Stimulated activated CD4-positive, alpha-beta T cell treated with anti-CD3 and anti-CD28 coated beads, Interleukin-15, amount 100 ng/mL, for 48 hours (primary cell): ENCODE data around the gene DNAH1.

ENCODE experiments used
- DNase-seq, 2 donors: peaks; one replicate each; pipeline ENCODE4 v3.0.0-alpha.2; 2020; ENCODE audit warnings: low read depth in 2 of 2

DNAH1 gene

GRCh38 chr3:52433328-52433995, 117.3 kb downstream of the DNAH1 start:
- no peak for DNase-seq

DNA sequence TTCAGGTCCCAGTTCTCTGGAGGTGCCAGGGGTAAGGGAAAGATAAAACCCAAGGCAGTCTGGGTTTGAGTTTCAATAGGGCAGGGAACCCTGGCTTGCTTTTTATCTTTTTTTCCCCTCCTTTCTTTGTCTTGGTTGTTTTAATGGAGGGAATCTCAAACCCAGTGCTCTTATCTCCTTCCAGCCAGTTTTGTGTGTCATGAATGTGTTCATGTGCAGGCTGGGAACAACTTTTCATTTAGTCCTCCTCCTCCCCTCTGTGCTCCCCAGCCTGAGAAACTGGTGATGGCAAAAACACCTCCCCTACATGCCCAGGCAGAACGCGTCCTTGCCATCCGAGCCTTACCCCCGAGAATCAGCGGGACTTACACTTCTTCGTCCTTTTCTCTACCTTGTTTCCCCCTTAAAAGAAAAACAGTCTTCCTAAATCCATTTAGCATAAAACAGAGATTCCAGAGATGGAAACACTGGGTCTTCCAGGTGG, 117.9 kb downstream of the DNAH1 start:
- DNase-seq, result no peak

GRCh38 chr3:52434491-52435115, 118.5 kb downstream of the DNAH1 start:
- no peak for DNase-seq

- no peak for DNase-seq
Observed at GRCh38 chr3:52435246-52436101, 119.4 kb downstream of the DNAH1 start.

GRCh38 chr3:52436500-52437149, 120.5 kb downstream of the DNAH1 start:
- no peak for DNase-seq

- no peak for DNase-seq
Observed at GRCh38 chr3:52437326-52438103, 121.4 kb downstream of the DNAH1 start.

DNA sequence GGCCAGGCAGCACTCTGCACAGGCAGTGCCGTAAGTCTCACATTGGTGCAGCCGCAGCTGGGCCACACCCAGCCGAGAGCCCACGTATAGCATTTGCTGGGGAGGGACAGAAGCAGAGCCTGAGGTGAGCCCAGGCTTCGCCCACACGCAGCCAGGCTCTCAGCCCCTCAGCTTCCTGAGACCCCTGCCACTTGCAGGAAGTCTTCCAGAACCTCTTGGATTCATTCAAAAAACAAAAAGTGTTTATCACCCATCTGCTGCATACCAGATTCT, 121.9 kb downstream of the DNAH1 start:
- DNase-seq, result no peak

- no peak for DNase-seq
Observed at GRCh38 chr3:52438579-52439425, 122.7 kb downstream of the DNAH1 start.

- DNase-seq, result no peak
Observed at GRCh38 chr3:52439426-52440248, 123.5 kb downstream of the DNAH1 start.

- DNase-seq, result no peak
Observed at GRCh38 chr3:52440249-52440551, 124.1 kb downstream of the DNAH1 start.

DNA sequence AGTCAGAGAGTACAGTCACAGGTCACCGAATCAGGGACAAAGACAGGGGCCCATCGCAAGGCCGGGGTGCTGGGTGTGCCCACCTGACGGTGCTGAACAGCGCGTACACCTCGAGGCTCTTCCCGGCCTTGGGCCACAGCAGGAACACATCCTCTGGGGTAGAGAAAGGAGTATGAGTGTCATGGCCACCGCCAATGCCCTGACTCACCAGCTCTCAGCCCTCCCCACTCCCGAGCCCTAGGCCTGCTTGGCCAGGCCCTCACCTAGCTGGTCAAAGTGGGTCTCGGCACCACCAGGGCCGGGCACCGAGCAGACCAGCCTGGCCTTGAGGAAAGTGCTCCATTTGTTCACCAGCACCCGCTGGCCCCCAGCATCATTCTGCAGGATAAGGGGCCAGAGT, 124.6 kb downstream of the DNAH1 start:
- no peak for DNase-seq

DNA sequence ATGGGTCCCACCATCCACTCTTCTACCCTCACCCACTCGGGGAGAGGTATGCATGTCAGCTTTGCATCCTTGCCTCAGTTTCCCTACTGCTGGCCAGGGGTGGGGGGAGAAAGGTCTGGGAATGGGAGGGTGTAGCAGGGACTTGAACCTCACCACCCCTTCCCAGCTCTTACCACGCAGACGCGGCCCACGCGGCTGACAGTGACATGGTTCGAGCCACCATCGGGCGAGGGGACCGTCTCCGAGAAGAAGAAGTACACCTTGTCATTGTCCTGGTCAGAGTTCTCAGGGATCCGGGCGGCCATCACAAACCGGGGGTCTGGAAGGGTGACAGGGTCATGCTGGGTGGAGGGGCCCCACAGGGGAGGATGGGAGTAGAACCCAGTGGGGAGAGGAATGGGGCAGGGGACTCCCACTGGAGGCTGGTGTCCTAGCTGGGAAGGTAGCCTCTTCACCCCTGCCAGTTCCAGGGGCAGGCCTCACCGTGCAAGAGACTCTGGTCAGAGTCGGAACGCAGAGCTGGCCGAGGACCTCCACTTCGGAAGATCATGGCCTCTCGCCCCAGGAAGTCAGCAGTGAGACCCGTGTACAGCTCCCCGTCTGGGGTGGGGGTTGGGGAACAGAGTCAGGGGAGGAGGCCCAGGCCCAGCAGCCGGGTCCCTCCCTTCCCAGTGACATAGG, 125.1 kb downstream of the DNAH1 start:
- DNase-seq, result no peak

DNA sequence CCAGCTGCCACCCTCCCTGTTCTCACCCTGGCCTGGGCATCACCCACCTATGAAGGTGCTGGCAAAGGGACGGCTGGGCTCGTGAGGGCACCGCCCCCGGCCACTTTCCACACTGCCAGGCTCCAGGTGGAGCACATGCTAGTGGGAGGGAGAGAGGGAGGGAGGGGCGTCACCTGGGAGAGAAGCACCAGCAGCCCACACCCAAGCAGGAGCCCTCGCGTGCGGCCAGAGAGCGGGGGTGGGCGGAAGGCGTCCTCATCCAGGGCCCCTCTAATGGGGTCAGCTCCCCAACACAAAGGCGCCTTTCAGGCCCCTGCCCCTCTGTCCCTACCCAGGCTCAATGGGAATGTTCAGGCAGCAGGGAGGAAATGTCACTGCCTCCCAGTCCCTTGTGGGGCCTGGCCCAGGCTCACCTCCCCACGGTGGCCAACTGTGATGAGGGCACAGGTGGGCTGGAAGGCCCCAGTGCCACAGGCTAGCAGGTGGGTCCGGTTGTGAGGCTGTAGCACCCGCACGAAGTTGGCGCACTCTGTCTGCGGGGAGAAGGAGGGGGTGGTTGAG, 125.7 kb downstream of the DNAH1 start:
- DNase-seq, result no peak

- DNase-seq, result no peak
Observed at GRCh38 chr3:52442409-52443267, 126.5 kb downstream of the DNAH1 start.

- no peak for DNase-seq
Observed at GRCh38 chr3:52443268-52443610, 127.1 kb downstream of the DNAH1 start.

GRCh38 chr3:52443791-52444687, 127.9 kb downstream of the DNAH1 start:
- DNase-seq, result no peak
